Bronchial epithelial cell (primary cell): ENCODE results near the gene TSNAX. TPM values are rescaled to one million over a fixed set of nuclear protein-coding genes. Genes with fewer than 3 reads are reported as not detected.

ENCODE experiments used
- DNase-seq: peaks from one replicate; pipeline ENCODE4 v3.0.0-alpha.2; 2010; ENCODE audit warnings: low read depth
- FAIRE-seq: peaks from 2 replicates; lab custom pipeline; 2011; peaks lifted over from hg19 to GRCh38; lab: Jason Lieb, UNC
- H3K27me3 ChIP-seq: 2 replicates; pipeline ENCODE4 v1.5.1; 2011; ENCODE audit warnings: low read length; ENCODE audit not compliant: control insufficient read depth, insufficient read depth
- H3K36me3 ChIP-seq: 2 replicates; pipeline ENCODE4 v1.5.1; 2011; ENCODE audit warnings: low read length; ENCODE audit not compliant: control insufficient read depth, insufficient read depth
- H3K4me3 ChIP-seq: 2 replicates; pipeline ENCODE4 v1.5.1; 2011; ENCODE audit warnings: mild to moderate bottlenecking, low read depth, low read length, control low read depth
- CTCF ChIP-seq: IDR thresholded peaks from 2 replicates; pipeline ENCODE4 v1.5.1; 2011; ENCODE audit warnings: mild to moderate bottlenecking, moderate library complexity, low read length, control low read depth, inconsistent platforms; ENCODE audit not compliant: insufficient read depth, severe bottlenecking
- total RNA-seq: library from RNA; depleted of rRNA; stranded (reverse); fragments of >200 nt; gene quantifications from 2 replicates; pipeline ENCODE4 v1.2.1, GENCODE V29; 2014

Gene TSNAX
- total RNA-seq = 27.1 and 30.3 TPM in 2 replicates

- no peak for TF ChIP-seq CTCF
- FAIRE-seq = no peak
- H3K36me3 ChIP-seq = peaks cover 1% of the 10 kb centered on the region
- H3K4me3 ChIP-seq = peak within 1 kb of the TSS; percentile 79
- peak; percentile 79 for DNase-seq
- no peaks in the 10 kb centered on the region for H3K27me3 ChIP-seq
Observed at GRCh38 chr1:231528172-231529029, at the start of gene TSNAX. TSS of gene TSNAX (plus strand) at chr1:231528669. CDS start at chr1:231528811, 142 bp downstream.

- FAIRE-seq (no peak), DNase-seq (no peak)
- Histone ChIP-seq H3K4me3 (no peak overlapping the region), H3K27me3 (no peaks in the 10 kb centered on the region), H3K36me3 (no peaks in the 10 kb centered on the region)
- TF ChIP-seq CTCF = no peak
Observed at GRCh38 chr1:231478811-231479210, 49.7 kb upstream of the TSNAX start.

GRCh38 chr1:231480008-231480407 lies 48.5 kb upstream of the TSNAX start:
- no peak for TF ChIP-seq CTCF
- DNase-seq = no peak
- FAIRE-seq = no peak
- H3K36me3 ChIP-seq = no peaks in the 10 kb centered on the region
- no peaks in the 10 kb centered on the region for H3K27me3 ChIP-seq
- no peak overlapping the region for H3K4me3 ChIP-seq

GRCh38 chr1:231481289-231481688 lies 47.2 kb upstream of the TSNAX start:
- DNase-seq (no peak), FAIRE-seq (no peak)
- Histone ChIP-seq H3K36me3 (no peaks in the 10 kb centered on the region), H3K27me3 (no peaks in the 10 kb centered on the region), H3K4me3 (no peak overlapping the region)
- TF ChIP-seq CTCF = no peak

GRCh38 chr1:231485029-231485784 lies 43.3 kb upstream of the TSNAX start:
- FAIRE-seq = no peak
- no peak for TF ChIP-seq CTCF
- Histone ChIP-seq H3K4me3 (no peak overlapping the region), H3K27me3 (no peaks in the 10 kb centered on the region), H3K36me3 (no peaks in the 10 kb centered on the region)
- no peak for DNase-seq
